H1 (cell line): Measurements from ENCODE around the gene MYO1D. TPM values are rescaled to one million over a fixed set of nuclear protein-coding genes. Genes with fewer than 3 reads are reported as not detected.

Source experiments
- CBX5 ChIP-seq: fragments of 300-800, 300-1000 bp; sonication (generic); IDR thresholded peaks from 2 replicates; pipeline ENCODE4 v1.7.1; 2016; ENCODE audit warnings: antibody characterized with exemption, low read length, low read depth
- EP300 ChIP-seq, 2 experiments: IDR thresholded peaks; 1 replicate in 1 of 2; 2 replicates in 1 of 2; pipeline ENCODE4 v1.6.1; 2011 to 2012; ENCODE audit warnings: low read depth in 2 of 2, low read length in 2 of 2, mild to moderate bottlenecking in 2 of 2, borderline replicate concordance in 1 of 2, inconsistent platforms in 1 of 2, moderate library complexity in 1 of 2
- JUND ChIP-seq: IDR thresholded peaks from 2 replicates; pipeline ENCODE4 v1.6.1; 2011; ENCODE audit warnings: mild to moderate bottlenecking, improper control_type of control experiment, low read length
- NANOG ChIP-seq: IDR thresholded peaks from 2 replicates; pipeline ENCODE4 v1.6.1; 2011; ENCODE audit warnings: low read length, low read depth, mild to moderate bottlenecking, inconsistent platforms; ENCODE audit not compliant: insufficient read depth, poor library complexity, severe bottlenecking
- POLR2A ChIP-seq, 2 experiments: IDR thresholded peaks; 1 replicate in 1 of 2; 2 replicates in 1 of 2; pipeline ENCODE4 v1.6.1; 2011; ENCODE audit warnings: low read depth in 2 of 2, low read length in 2 of 2, mild to moderate bottlenecking in 2 of 2; ENCODE audit errors: control extremely low read depth in 1 of 2
- RXRA ChIP-seq: IDR thresholded peaks from 2 replicates; pipeline ENCODE4 v1.6.1; 2011; ENCODE audit warnings: low read depth, mild to moderate bottlenecking, low read length, moderate library complexity; ENCODE audit not compliant: insufficient read depth
- SIN3A ChIP-seq, 2 experiments: IDR thresholded peaks in 1 of 2; conservative IDR thresholded peaks in 1 of 2; 2 replicates each; pipeline ENCODE4 v1.6.1; 2011 to 2012; ENCODE audit warnings: low read length in 2 of 2, improper control_type of control experiment in 1 of 2, low read depth in 1 of 2, mild to moderate bottlenecking in 1 of 2
- ZNF274 ChIP-seq: IDR thresholded peaks from 2 replicates; pipeline ENCODE4 v1.7.0; 2012; ENCODE audit warnings: low read length, borderline replicate concordance; ENCODE audit errors: extremely low read depth
- polyA plus RNA-seq, 7 experiments: library from polyadenylated mRNA; depleted of rRNA in 3 of 7; stranded (reverse) in 5 of 7; unstranded in 2 of 7; fragments of >200 nt in 5 of 7; fragments of 200-250 nt in 2 of 7; gene quantifications; 1 replicate in 5 of 7; 2 replicates in 1 of 7; 4 replicates in 1 of 7; pipeline versions ENCODE4 v1.2.1 to v1.2.3, GENCODE V29; 2011 to 2013; ENCODE audit warnings: missing spikeins in 2 of 7, mixed read lengths in 2 of 7
- total RNA-seq: library from RNA; stranded (reverse); fragmentation: NEBNext Ultra II Directional; extraction: Animal tissue kit (Norgen Biotek cat#: 25700); gene quantifications from 2 replicates; pipeline ENCODE4 v1.2.1, GENCODE V29; 2021

Gene MYO1D
- total and polyA plus RNA-seq, 2 of the 8 experiments (the other 6 are each of a cell fraction or from before 2014, with no cell fraction given) = 6.5 to 25.4 TPM

DNA sequence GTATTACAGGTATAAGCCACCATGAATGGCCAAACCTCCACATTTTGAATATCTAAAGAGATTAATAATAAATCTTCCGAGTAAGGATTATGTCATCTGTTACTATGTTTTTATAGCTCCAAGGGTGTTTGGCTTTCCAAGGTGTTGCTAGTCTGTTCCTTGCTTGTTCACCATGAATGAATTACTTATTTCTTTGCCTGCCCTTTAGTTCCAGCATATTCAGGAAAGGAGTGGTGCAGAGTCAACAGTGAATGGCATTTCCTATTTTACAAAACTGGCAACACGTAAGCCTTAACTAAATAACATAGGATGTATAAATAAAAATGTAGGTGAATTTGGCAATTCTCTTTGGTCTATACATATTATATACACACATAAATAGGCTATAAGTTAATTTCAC lies 70.3 kb downstream of the MYO1D start (continued):
- TF ChIP-seq SIN3A (conservative IDR thresholded peaks at IDR 0.05 in 1 of 2, IDR thresholded peaks at IDR 0.05 in 1 of 2; ENCODE audit: low read depth in 1 of 2, low read length in 2 of 2) = no peak
- TF ChIP-seq CBX5 = no peak
- no peak for TF ChIP-seq JUND
- TF ChIP-seq POLR2A (IDR thresholded peaks at IDR 0.05; ENCODE audit: control extremely low read depth in 1 of 2, low read depth in 2 of 2, low read length in 2 of 2) = no peak
- TF ChIP-seq EP300 (IDR thresholded peaks at IDR 0.05; ENCODE audit: borderline replicate concordance in 1 of 2, low read depth in 2 of 2, low read length in 2 of 2) = no peak
- TF ChIP-seq RXRA = no peak
- no peak for TF ChIP-seq ZNF274
- TF ChIP-seq NANOG = no peak
